ENCODE results near the gene PPARA.
"Not testable (repeated sequence)": the region's sequence is repeated elsewhere in the genome, so short reads cannot be mapped to it uniquely, and the experiment has no call there.

PPARA gene

DNA sequence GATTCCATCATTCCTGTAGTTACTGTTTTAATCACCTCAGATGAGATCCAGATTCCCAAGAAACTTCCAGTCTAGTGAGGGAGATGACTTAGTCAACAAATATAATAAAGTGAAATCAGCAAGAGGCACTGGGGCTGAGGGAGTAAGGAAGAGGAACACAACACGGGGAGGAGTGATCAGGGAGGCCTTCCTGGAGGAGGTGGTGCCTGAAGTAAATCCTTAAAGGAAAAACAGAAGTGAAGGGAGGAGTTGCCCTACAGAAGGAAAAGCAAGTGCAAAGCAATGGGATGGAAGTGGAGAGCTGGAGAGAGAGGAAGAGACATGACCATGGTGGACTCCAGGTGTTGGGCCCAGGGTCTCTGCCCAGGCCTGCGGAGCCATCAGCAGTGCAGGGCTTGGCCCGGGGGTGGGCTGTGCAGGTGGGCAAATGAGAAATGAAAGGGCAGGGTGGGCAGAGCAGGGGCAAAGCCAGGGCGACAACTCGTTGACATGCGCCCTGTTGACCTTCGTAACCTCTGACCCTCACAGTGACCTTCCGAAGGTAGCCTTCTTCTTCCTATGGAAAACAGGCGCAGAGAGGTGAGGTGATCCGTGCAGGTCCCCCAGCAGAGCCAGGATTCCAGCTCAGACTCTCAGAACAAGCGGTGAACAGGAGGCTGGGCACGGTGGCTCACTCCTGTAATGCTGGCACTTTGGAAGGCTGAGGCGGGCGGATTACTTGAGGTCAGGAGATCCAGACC lies 12.1 kb upstream of the PPARA start:
- no peak overlapping the region for H2AFZ ChIP-seq (ENCODE audit: low read length)
- no peaks in the 10 kb centered on the region for H3K4me1 ChIP-seq (ENCODE audit: low read length)
- no peaks in the 10 kb centered on the region for H3K36me3 ChIP-seq (replicated peaks; ENCODE audit: insufficient read depth, low read length)

DNA sequence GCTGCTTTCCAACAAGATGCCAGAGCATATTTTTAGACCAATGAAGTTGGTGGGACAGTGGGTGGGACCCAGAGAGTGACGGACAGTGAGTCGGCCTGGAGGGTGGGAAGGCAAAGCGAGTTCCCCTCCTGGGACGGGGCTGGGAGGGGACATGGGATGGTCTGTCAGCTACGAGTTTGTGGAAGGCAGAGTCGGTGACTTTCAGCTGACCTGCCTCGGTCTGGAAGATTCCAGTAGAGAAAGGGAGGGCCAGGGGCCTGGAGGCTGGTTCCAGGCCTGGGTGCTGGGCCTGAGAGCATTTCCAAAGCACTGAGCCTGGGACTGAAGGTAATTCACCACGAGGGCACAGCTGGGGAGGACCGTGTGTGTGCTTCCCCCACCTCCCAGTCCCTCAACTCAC lies 10.9 kb upstream of the PPARA start:
- H2AFZ ChIP-seq (ENCODE audit: low read length); H3F3A ChIP-seq (ENCODE audit: insufficient read depth, low read length); H3K27me3 ChIP-seq (replicated peaks; ENCODE audit: insufficient read depth, low read length); H3K4me2 ChIP-seq (ENCODE audit: low read depth, low read length); H3K9me2 ChIP-seq (replicated peaks; ENCODE audit: insufficient read depth, low read length); H3K4me1 ChIP-seq (ENCODE audit: low read length); H3K4me3 ChIP-seq (ENCODE audit: low read length); H3K27ac ChIP-seq (ENCODE audit: low read length); DNase-seq; H3K9me3 ChIP-seq (replicated peaks; ENCODE audit: insufficient read depth, low read length); H3K9ac ChIP-seq (ENCODE audit: low read length); H4K20me1 ChIP-seq (ENCODE audit: insufficient read depth, low read length); H3K36me3 ChIP-seq (replicated peaks; ENCODE audit: insufficient read depth, low read length); H3K79me2 ChIP-seq (ENCODE audit: low read length): not testable (repeated sequence)

More for the DNA sequence above, 12.1 kb upstream of the PPARA start:
- no peak overlapping the region for H3K4me2 ChIP-seq (ENCODE audit: low read depth, low read length)
- no peaks in the 10 kb centered on the region for H3F3A ChIP-seq (ENCODE audit: insufficient read depth, low read length)
- no peaks in the 10 kb centered on the region for H3K9me3 ChIP-seq (replicated peaks; ENCODE audit: insufficient read depth, low read length)
- H3K27ac ChIP-seq (ENCODE audit: low read length): no peak overlapping the region
- peaks cover 3% of the 10 kb centered on the region; the same call in 1 of the 2 replicates for H3K27me3 ChIP-seq (replicated peaks; ENCODE audit: insufficient read depth, low read length)
- H3K4me3 ChIP-seq (ENCODE audit: low read length): no peak overlapping the region
- H3K9ac ChIP-seq (ENCODE audit: low read length): no peak overlapping the region
- TF ChIP-seq EZH2 (optimal IDR thresholded peaks at IDR 0.05; ENCODE audit: low read depth, low read length) (no peak), EZH2phosphoT487 (IDR thresholded peaks at IDR 0.05; ENCODE audit: low read length) (no peak)
- TF ChIP-seq, protein P1, sequence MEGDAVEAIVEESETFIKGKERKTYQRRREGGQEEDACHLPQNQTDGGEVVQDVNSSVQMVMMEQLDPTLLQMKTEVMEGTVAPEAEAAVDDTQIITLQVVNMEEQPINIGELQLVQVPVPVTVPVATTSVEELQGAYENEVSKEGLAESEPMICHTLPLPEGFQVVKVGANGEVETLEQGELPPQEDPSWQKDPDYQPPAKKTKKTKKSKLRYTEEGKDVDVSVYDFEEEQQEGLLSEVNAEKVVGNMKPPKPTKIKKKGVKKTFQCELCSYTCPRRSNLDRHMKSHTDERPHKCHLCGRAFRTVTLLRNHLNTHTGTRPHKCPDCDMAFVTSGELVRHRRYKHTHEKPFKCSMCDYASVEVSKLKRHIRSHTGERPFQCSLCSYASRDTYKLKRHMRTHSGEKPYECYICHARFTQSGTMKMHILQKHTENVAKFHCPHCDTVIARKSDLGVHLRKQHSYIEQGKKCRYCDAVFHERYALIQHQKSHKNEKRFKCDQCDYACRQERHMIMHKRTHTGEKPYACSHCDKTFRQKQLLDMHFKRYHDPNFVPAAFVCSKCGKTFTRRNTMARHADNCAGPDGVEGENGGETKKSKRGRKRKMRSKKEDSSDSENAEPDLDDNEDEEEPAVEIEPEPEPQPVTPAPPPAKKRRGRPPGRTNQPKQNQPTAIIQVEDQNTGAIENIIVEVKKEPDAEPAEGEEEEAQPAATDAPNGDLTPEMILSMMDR (IDR thresholded peaks at IDR 0.05; ENCODE audit: low read length): no peak
- H4K20me1 ChIP-seq (ENCODE audit: insufficient read depth, low read length): no peaks in the 10 kb centered on the region
- no peaks in the 10 kb centered on the region for H3K9me2 ChIP-seq (replicated peaks; ENCODE audit: insufficient read depth, low read length)
- H3K79me2 ChIP-seq (ENCODE audit: low read length): no peaks in the 10 kb centered on the region
- DNase-seq: no peak

DNA sequence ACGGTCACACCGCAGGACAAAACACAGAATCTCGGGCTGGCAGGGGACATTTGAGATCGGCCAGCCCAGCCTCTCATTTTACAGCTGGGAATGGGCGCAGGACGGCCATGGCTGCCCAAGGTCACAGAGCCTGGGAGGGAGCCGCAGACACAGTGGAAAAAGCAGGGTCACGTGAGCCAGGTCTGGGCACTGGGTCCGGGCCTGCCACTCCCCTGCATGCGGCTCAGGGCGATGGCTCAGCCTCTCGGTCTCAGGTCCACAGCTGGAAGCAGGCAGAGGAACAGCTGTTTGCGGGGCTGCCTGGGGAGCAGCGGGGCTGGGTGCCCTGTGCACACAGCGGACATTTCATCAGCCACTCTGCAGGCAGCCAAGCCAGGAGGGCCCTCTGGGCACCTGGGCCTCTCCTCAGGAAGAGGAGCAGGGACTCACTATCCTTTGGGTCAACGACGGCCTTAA lies 10.4 kb upstream of the PPARA start:
- Histone ChIP-seq H4K20me1 (ENCODE audit: insufficient read depth, low read length) (no peaks in the 10 kb centered on the region), H2AFZ (ENCODE audit: low read length) (no peak overlapping the region), H3K4me3 (ENCODE audit: low read length) (no peak overlapping the region), H3K4me2 (ENCODE audit: low read depth, low read length) (no peak overlapping the region), H3K9me3 (replicated peaks; ENCODE audit: insufficient read depth, low read length) (no peaks in the 10 kb centered on the region), H3K79me2 (ENCODE audit: low read length) (no peaks in the 10 kb centered on the region), H3K9ac (ENCODE audit: low read length) (no peak overlapping the region), H3K4me1 (ENCODE audit: low read length) (no peaks in the 10 kb centered on the region), H3K27me3 (replicated peaks; ENCODE audit: insufficient read depth, low read length) (peaks cover 6% of the 10 kb centered on the region; the same call in 1 of the 2 replicates), H3K9me2 (replicated peaks; ENCODE audit: insufficient read depth, low read length) (no peaks in the 10 kb centered on the region), H3F3A (ENCODE audit: insufficient read depth, low read length) (no peaks in the 10 kb centered on the region), H3K27ac (ENCODE audit: low read length) (no peak overlapping the region), H3K36me3 (replicated peaks; ENCODE audit: insufficient read depth, low read length) (no peaks in the 10 kb centered on the region)
- TF ChIP-seq EZH2 (optimal IDR thresholded peaks at IDR 0.05; ENCODE audit: low read depth, low read length): no peak
- no peak for TF ChIP-seq EZH2phosphoT487 (IDR thresholded peaks at IDR 0.05; ENCODE audit: low read length)
- TF ChIP-seq, protein P1 (IDR thresholded peaks at IDR 0.05; ENCODE audit: low read length): no peak
- no peak for DNase-seq

All from MM.1S (cell line).